NCI-H1694 (cell line): Measurements from ENCODE around the gene ARFGAP1.

Source experiments
- DNase-seq: peaks from one replicate; lab custom pipeline; 2025; lab: John Stamatoyannopoulos, UW

The ARFGAP1 gene

GRCh38 chr20:63320616-63321147 is 48.1 kb downstream of the ARFGAP1 start:
- DNase-seq, result no peak

GRCh38 chr20:63321148-63321831 is 48.7 kb downstream of the ARFGAP1 start:
- no peak for DNase-seq

GRCh38 chr20:63322146-63322932 is 49.7 kb downstream of the ARFGAP1 start:
- no peak for DNase-seq

GRCh38 chr20:63322933-63323273 is 50.3 kb downstream of the ARFGAP1 start:
- no peak for DNase-seq

GRCh38 chr20:63323357-63323981 is 50.9 kb downstream of the ARFGAP1 start:
- DNase-seq, result no peak

GRCh38 chr20:63325021-63325471 is 52.4 kb downstream of the ARFGAP1 start:
- no peak for DNase-seq

GRCh38 chr20:63325554-63326313 is 53.1 kb downstream of the ARFGAP1 start:
- DNase-seq, result no peak

GRCh38 chr20:63326314-63327230 is 54.0 kb downstream of the ARFGAP1 start:
- no peak for DNase-seq

- no peak for DNase-seq
These were observed 54.7 kb downstream of the ARFGAP1 start for GRCh38 chr20:63327231-63327745.

GRCh38 chr20:63328026-63328700 is 55.5 kb downstream of the ARFGAP1 start:
- no peak for DNase-seq

GRCh38 chr20:63328718-63329275 is 56.2 kb downstream of the ARFGAP1 start:
- no peak for DNase-seq

GRCh38 chr20:63329331-63330083 is 56.9 kb downstream of the ARFGAP1 start:
- no peak for DNase-seq

- DNase-seq, result no peak
These were observed 57.6 kb downstream of the ARFGAP1 start for GRCh38 chr20:63330084-63330760.

GRCh38 chr20:63330940-63331339 is 58.3 kb downstream of the ARFGAP1 start:
- DNase-seq, result no peak

GRCh38 chr20:63331741-63332400 is 59.3 kb downstream of the ARFGAP1 start:
- no peak for DNase-seq

GRCh38 chr20:63332488-63333240 is 60.1 kb downstream of the ARFGAP1 start:
- no peak for DNase-seq

- peak; percentile 24 for DNase-seq
These were observed 60.7 kb downstream of the ARFGAP1 start for GRCh38 chr20:63333241-63333836.
